Endothelial cell of umbilical vein (primary cell): Measurements from ENCODE around the gene AZU1. TPM values are rescaled to one million over a fixed set of nuclear protein-coding genes. Genes with fewer than 3 reads are reported as not detected.

Experiments used
- BruUV-seq: library from RNA; stranded (reverse); fragments of 400-500 nt; replicated peaks from 2 replicates; lab custom pipeline; 2021; lab: Mats Ljungman, UMichigan
- CTCF ChIA-PET: fragments of 300-600, 350-600 bp; sonication (Branson Sonifier 250); formaldehyde crosslinking; loops from one replicate; lab custom pipeline; 2021; ENCODE audit warnings: antibody characterized with exemption, inconsistent platforms; lab: Charles Lee
- POLR2A ChIA-PET: fragments of 300-600, 350-600 bp; sonication (Branson Sonifier 250); formaldehyde crosslinking; loops from one replicate; lab custom pipeline; 2021; ENCODE audit warnings: antibody characterized with exemption, inconsistent platforms; lab: Charles Lee
- DNase-seq: peaks from one replicate; pipeline ENCODE4 v3.0.0-alpha.2; 2011; ENCODE audit warnings: low read depth, low spot score
- FAIRE-seq: peaks from 2 replicates; lab custom pipeline; 2011; peaks lifted over from hg19 to GRCh38; lab: Jason Lieb, UNC
- H2AFZ ChIP-seq: 2 replicates; pipeline ENCODE4 v1.6.0; 2012; ENCODE audit warnings: low read depth, low read length, control low read depth, inconsistent platforms
- H3K27ac ChIP-seq: 2 replicates; pipeline ENCODE4 v1.5.1; 2011; ENCODE audit warnings: low read depth, mild to moderate bottlenecking, control low read depth, low read length, moderate library complexity; ENCODE audit not compliant: insufficient read depth
- H3K27me3 ChIP-seq, 2 experiments: 2 replicates each; pipeline versions ENCODE4 v1.6.0 to v1.6.1; 2011; ENCODE audit warnings: low read length in 2 of 2, mixed read lengths in 1 of 2; ENCODE audit not compliant: control insufficient read depth in 2 of 2, insufficient read depth in 2 of 2
- H3K36me3 ChIP-seq, 2 experiments: 2 replicates in 1 of 2; 3 replicates in 1 of 2; pipeline ENCODE4 v1.5.1; 2011; ENCODE audit warnings: low read length in 2 of 2, mild to moderate bottlenecking in 1 of 2, moderate library complexity in 1 of 2; ENCODE audit not compliant: control insufficient read depth in 2 of 2, insufficient read depth in 2 of 2; ENCODE audit errors: extremely low read depth in 1 of 2
- H3K4me1 ChIP-seq: 3 replicates; pipeline ENCODE4 v1.5.1; 2011; ENCODE audit warnings: mild to moderate bottlenecking, low read length; ENCODE audit not compliant: control insufficient read depth, insufficient read depth; ENCODE audit errors: extremely low read depth
- H3K4me2 ChIP-seq: 2 replicates; pipeline ENCODE4 v1.6.1; 2011; ENCODE audit warnings: low read length, control low read depth, mixed read lengths; ENCODE audit not compliant: insufficient read depth
- H3K4me3 ChIP-seq, 3 experiments: fragments of 200-600 bp in 1 of 3; sonication (generic), shearing (Covaris generic) in 1 of 3; replicated peaks in 1 of 3; 2 replicates each; pipeline ENCODE4 v1.5.1; 2011 to 2016; ENCODE audit warnings: control low read depth in 3 of 3, low read length in 3 of 3, mild to moderate bottlenecking in 2 of 3, inconsistent platforms in 1 of 3, low read depth in 1 of 3, moderate library complexity in 1 of 3; ENCODE audit not compliant: insufficient read depth in 1 of 3
- H3K79me2 ChIP-seq: 2 replicates; pipeline ENCODE4 v1.6.0; 2012; ENCODE audit warnings: low read length, inconsistent platforms; ENCODE audit not compliant: control insufficient read depth, insufficient read depth
- H3K9ac ChIP-seq: replicated peaks from 2 replicates; pipeline ENCODE3; 2011; ENCODE audit warnings: low read length, control low read depth; ENCODE audit not compliant: insufficient read depth; ENCODE audit errors: extremely low read depth
- H3K9me1 ChIP-seq: replicated peaks from 3 replicates; pipeline ENCODE4 v1.6.0; 2011; ENCODE audit warnings: mild to moderate bottlenecking, low read length; ENCODE audit not compliant: control insufficient read depth, insufficient read depth; ENCODE audit errors: extremely low read depth
- H3K9me3 ChIP-seq: replicated peaks from 2 replicates; pipeline ENCODE4 v1.5.1; 2012; ENCODE audit warnings: low read length, inconsistent platforms; ENCODE audit not compliant: control insufficient read depth, insufficient read depth
- H4K20me1 ChIP-seq: replicated peaks from 2 replicates; pipeline ENCODE3; 2011; ENCODE audit warnings: mild to moderate bottlenecking, low read length; ENCODE audit not compliant: control insufficient read depth, insufficient read depth; ENCODE audit errors: extremely low read depth
- CTCF ChIP-seq, 2 donors: IDR thresholded peaks; 1 replicate in 1 of 2; 2 replicates in 1 of 2; pipeline ENCODE4 v1.5.1; 2011; ENCODE audit warnings: low read length in 2 of 2, mild to moderate bottlenecking in 2 of 2, moderate library complexity in 2 of 2, control low read depth in 1 of 2, inconsistent platforms in 1 of 2, low read depth in 1 of 2; ENCODE audit not compliant: insufficient read depth in 1 of 2; ENCODE audit errors: extremely low read depth in 1 of 2
- EZH2 ChIP-seq: IDR thresholded peaks from 2 replicates; pipeline ENCODE4 v1.6.1; 2012; ENCODE audit warnings: borderline replicate concordance, low read depth, mild to moderate bottlenecking, moderate library complexity, low read length, inconsistent platforms; ENCODE audit not compliant: severe bottlenecking
- FOS ChIP-seq: IDR thresholded peaks from 2 replicates; pipeline ENCODE4 v1.6.1; 2011; ENCODE audit warnings: mild to moderate bottlenecking, low read length, moderate library complexity, borderline replicate concordance; ENCODE audit not compliant: insufficient read depth
- GATA2 ChIP-seq: IDR thresholded peaks from 2 replicates; pipeline ENCODE4 v1.7.0; 2011; ENCODE audit warnings: low read depth, mild to moderate bottlenecking, moderate library complexity, mixed read lengths, low read length; ENCODE audit not compliant: insufficient read length, insufficient read depth
- MYC ChIP-seq: IDR thresholded peaks from one replicate; pipeline ENCODE4 v1.6.1; 2011; ENCODE audit warnings: mild to moderate bottlenecking, low read depth, low read length
- POLR2A ChIP-seq: IDR thresholded peaks from 2 replicates; pipeline ENCODE4 v1.6.1; 2012; ENCODE audit warnings: low read depth, mild to moderate bottlenecking, control low read depth, low read length
- POLR2AphosphoS5 ChIP-seq: IDR thresholded peaks from 2 replicates; pipeline ENCODE4 v1.6.1; 2012; ENCODE audit warnings: low read depth, mild to moderate bottlenecking, control low read depth, low read length, moderate library complexity; ENCODE audit not compliant: insufficient read depth
- dilution Hi-C: fragments of 300-500 bp; cut with MboI; formaldehyde crosslinking; loops from one replicate; pipeline ENCODE4 v1.15.0; 2019; ENCODE audit warnings: low sequenced_read_pairs; ENCODE audit not compliant: extremely low pct_ligation_motif_present
- intact Hi-C: fragments of 100-400 bp; cut with micrococcal nuclease; formaldehyde crosslinking; loops from one replicate; pipeline ENCODE4 v1.10.0; 2022
- polyA plus RNA-seq, 4 experiments: library from polyadenylated mRNA; depleted of rRNA in 3 of 4; stranded (reverse) in 3 of 4; unstranded in 1 of 4; fragments of >200 nt; gene quantifications; 2 replicates each; pipeline versions ENCODE4 v1.2.1 to v1.2.3, GENCODE V29; 2011 to 2012; ENCODE audit warnings: missing spikeins in 1 of 4
- total RNA-seq: library from RNA; stranded (reverse); gene quantifications from 2 replicates; pipeline ENCODE4 v1.2.3, GENCODE V29; 2021

The AZU1 gene
- total and polyA plus RNA-seq, 2 donors (not counting 3 experiments of a cell fraction or from before 2014, with no cell fraction given), result 0.12 TPM; not detected in 1

DNA sequence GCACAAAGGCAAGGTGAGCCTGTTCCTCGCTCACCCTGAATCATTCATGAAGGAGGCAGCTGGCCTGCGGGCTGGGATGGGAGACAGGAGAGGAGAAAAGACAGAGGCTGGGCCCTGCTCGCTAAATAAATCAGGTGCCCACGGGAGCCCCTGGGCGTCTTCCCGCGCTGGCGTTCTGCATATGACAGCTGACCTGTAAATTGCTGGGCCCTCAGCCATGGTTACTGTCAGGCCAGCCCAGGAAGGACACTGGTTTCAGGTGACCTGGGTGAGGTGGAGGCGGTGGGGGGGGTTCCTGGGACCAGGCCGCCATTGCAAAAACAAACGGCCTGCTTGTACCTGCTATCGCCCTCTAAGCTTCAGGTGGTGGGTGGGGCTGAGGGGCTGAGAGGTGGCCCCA, 33.8 kb upstream of the AZU1 start:
- POLR2A ChIA-PET, result no interaction called here
- no peak overlapping the region for H3K4me2 ChIP-seq
- FAIRE-seq (no peak), DNase-seq (no peak)
- BruUV-seq, result no TSS peak
- H3K79me2 ChIP-seq, result peaks cover 10% of the 10 kb centered on the region
- no peak overlapping the region for H2AFZ ChIP-seq
- H3K4me3 ChIP-seq, result no peak overlapping the region
- H3K9me1 ChIP-seq, result no peaks in the 10 kb centered on the region
- no peaks in the 10 kb centered on the region for H4K20me1 ChIP-seq
- peaks cover 22% of the 10 kb centered on the region for H3K4me1 ChIP-seq
- H3K27me3 ChIP-seq, result no peaks in the 10 kb centered on the region
- H3K9me3 ChIP-seq, result no peaks in the 10 kb centered on the region
- TF ChIP-seq POLR2A (no peak), CTCF (IDR thresholded peaks at IDR 0.05; ENCODE audit: extremely low read depth in 1 of 2, insufficient read depth in 1 of 2, low read depth in 1 of 2, low read length in 2 of 2) (no peak), MYC (no peak)
- H3K9ac ChIP-seq, result no peak overlapping the region
- dilution Hi-C loops (no loop called here), intact Hi-C loops (loop anchor here (10.0 kb wide), 1 partner anchor 451 kb away; the partner anchor contains the start of genes ATP5F1D and MIDN)
- no peak overlapping the region for H3K27ac ChIP-seq
- CTCF ChIA-PET, result no interaction called here
- H3K36me3 ChIP-seq, result peaks cover 0 to 1% of the 10 kb centered on the region in 2 experiments

DNA sequence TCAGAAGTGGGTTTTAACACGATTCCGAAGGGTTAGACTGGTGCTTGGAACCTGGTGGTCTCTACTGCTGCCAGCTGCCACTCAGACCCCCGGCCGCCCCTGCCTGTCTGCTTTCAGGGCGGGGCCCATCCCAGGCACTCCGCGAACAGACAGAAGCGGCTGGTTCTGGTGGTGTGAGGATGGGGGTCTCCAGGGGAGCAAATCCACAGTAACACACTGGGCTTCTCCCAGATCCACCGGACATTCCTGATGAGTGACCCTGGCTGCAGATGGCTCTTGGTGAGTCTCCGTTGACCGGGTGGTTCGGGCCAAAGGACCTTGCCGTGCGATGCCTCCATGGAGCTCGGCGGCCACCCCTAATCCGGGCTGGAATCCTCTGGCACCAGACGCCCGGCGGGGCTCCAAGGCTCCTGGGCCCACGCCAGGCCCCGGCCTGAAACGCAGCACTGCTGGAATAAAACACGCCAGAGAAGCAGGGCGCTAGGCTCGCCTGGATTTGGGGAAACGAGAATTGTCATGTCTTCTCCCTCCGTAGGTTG, 32.5 kb upstream of the AZU1 start:
- CTCF ChIA-PET, result no interaction called here
- Histone ChIP-seq H3K9ac (no peak overlapping the region), H3K4me3 (no peak overlapping the region), H3K9me1 (no peaks in the 10 kb centered on the region), H2AFZ (no peak overlapping the region), H3K9me3 (no peaks in the 10 kb centered on the region), H3K27me3 (no peaks in the 10 kb centered on the region), H3K4me2 (no peak overlapping the region), H3K27ac (no peak overlapping the region), H4K20me1 (no peaks in the 10 kb centered on the region), H3K79me2 (peaks cover 24% of the 10 kb centered on the region), H3K4me1 (peaks cover 21% of the 10 kb centered on the region), H3K36me3 (peaks cover 0 to 10% of the 10 kb centered on the region in 2 experiments)
- dilution Hi-C loops (no loop called here), intact Hi-C loops (loop anchor here (10.0 kb wide), 1 partner anchor 450 kb away; the partner anchor contains the start of genes ATP5F1D and MIDN)
- POLR2A ChIA-PET, result no interaction called here
- no peak for FAIRE-seq
- no TSS peak for BruUV-seq
- no peak for DNase-seq
- no peak for TF ChIP-seq POLR2AphosphoS5
- no peak for TF ChIP-seq MYC
- TF ChIP-seq FOS, result no peak
- no peak for TF ChIP-seq POLR2A
- TF ChIP-seq EZH2, result no peak
- no peak for TF ChIP-seq GATA2
- no peak for TF ChIP-seq CTCF (IDR thresholded peaks at IDR 0.05; ENCODE audit: extremely low read depth in 1 of 2, insufficient read depth in 1 of 2, low read depth in 1 of 2, low read length in 2 of 2)
